Psoas muscle (tissue), 8 donors: Measurements from ENCODE around the gene CA11. TPM values are rescaled to one million over a fixed set of nuclear protein-coding genes. Genes with fewer than 3 reads are reported as not detected.
A peak's percentile ranks its signal among the peaks of the same experiment; 100 is the strongest.

Source experiments
- ATAC-seq, 4 donors: fragments of 200-7000 bp; cut with Tn5 transposase; one replicate each; pipeline ENCODE4 v1.9.1; 2020; ENCODE audit warnings: moderate library complexity in 3 of 4, mild to moderate bottlenecking in 2 of 4
- DNase-seq, 2 donors: peaks; one replicate each; pipeline ENCODE4 v3.0.0-alpha.2; 2020
- H3K27ac ChIP-seq: fragments of 200-600 bp; one replicate; pipeline ENCODE4 v1.8.0; 2022
- H3K27me3 ChIP-seq, 3 donors: fragments of 200-600 bp in 1 of 3; one replicate each; pipeline versions ENCODE4 v1.6.1 to v1.8.0; 2013 to 2022; ENCODE audit warnings: low read length in 2 of 3, mild to moderate bottlenecking in 2 of 3, moderate library complexity in 1 of 3; ENCODE audit not compliant: insufficient read depth in 3 of 3
- H3K36me3 ChIP-seq, 2 donors: fragments of 200-600 bp in 1 of 2; one replicate each; pipeline versions ENCODE4 v1.6.1 to v1.8.0; 2013 to 2022; ENCODE audit warnings: low read depth in 1 of 2, mild to moderate bottlenecking in 1 of 2, moderate library complexity in 1 of 2; ENCODE audit not compliant: insufficient read depth in 1 of 2
- H3K4me1 ChIP-seq: fragments of 200-600 bp; one replicate; pipeline ENCODE4 v1.8.0; 2022
- H3K4me3 ChIP-seq: fragments of 200-600 bp; one replicate; pipeline ENCODE4 v1.8.0; 2022; ENCODE audit warnings: mild to moderate bottlenecking
- H3K9me3 ChIP-seq: fragments of 200-600 bp; one replicate; pipeline ENCODE4 v1.8.0; 2022
- CTCF ChIP-seq: fragments of 200-600 bp; IDR thresholded peaks from one replicate; pipeline ENCODE4 v1.8.0; 2022; ENCODE audit warnings: antibody characterized with exemption
- WGBS, 3 donors: extraction: QIAGEN DNeasy Blood & Tissue Kit; methylation state at CpG; one replicate each; pipeline versions ENCODE4 v1.1.6 to v1.1.7; 2013; 5-methylcytosine and 5-hydroxymethylcytosine counted together
- intact Hi-C, 2 donors: fragments of 100-400 bp; cut with DNase I; formaldehyde crosslinking; loops; one replicate each; pipeline versions ENCODE4 v1.11.0 to v1.14.2; 2022
- polyA plus RNA-seq, 3 donors: library from polyadenylated mRNA; stranded (reverse); fragments of 200-250 nt; gene quantifications; one replicate each; pipeline ENCODE4 v1.2.3, GENCODE V29; 2013
- total RNA-seq, 4 donors: library from RNA; stranded (reverse); fragmentation: NEBNext Ultra II Directional in 2 of 4; extraction: Animal tissue kit (Norgen Biotek cat#: 25700) in 2 of 4; gene quantifications; one replicate each; pipeline versions ENCODE4 v1.2.1 to v1.2.4, GENCODE V29; 2021 to 2023
- donor health status: healthy with polysubstance abuse.
- donor health status: DM: no; HTN: no; CAD: no; lungs with moderate emphysema.
- donor health status: Bipolar disorder and iron deficiency.
- donor health status: healthy.
- donor health status: DM: yes; HTN: yes; CAD: no.
- donor health status: DM: no; HTN: no; CAD: no.
- donor health status: DM: no; HTN: no; CAD: no.
- donor health status: DM: yes; HTN: yes; CAD: no.

The CA11 gene
- total and polyA plus RNA-seq, 7 donors: 2.3 to 10.6 (median 8.6) TPM

DNA sequence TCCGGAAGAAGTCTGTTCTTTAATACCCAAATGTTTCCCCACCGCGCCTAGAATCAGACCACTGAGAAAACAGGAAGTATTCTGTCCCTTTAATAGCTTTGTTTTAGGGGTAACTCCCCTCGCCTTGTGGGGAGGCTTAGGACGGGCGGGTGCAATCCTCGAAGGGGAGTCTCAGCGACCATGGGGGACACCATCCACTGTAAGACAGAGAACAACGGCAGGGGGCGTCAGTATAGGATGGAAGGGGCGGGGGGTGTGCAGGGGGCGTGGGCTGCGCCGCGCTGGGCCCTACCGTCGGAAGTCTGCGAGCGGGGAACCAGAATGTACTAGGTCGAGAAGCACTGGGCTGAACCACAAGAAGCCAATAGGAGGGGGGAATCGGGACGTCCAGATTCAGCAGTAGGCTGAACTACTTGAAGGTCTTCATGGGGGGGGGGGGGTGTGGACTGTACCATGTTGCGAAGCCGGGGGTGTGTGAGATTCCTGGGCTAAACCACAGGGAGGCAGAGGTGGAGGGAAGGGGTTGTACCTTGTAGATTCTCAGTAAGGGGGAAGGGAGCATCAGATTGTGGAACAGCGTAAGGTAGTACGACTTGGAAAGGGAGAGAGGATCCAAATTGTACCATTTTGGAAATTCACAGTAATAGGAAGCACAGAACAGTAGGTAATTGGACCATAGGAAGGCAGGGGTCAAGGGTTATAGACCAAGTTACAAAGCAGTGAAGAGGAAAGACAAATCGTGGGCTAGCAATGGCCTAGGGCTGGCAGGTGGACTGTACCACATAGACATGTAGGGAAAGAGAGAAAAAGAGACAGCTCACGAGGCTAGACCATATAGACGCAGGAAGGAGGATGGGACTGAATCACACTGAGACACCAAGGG, 7.8 kb downstream of the CA11 start:
- peak overlapping the region; percentile 87 for H3K4me3 ChIP-seq
- intact Hi-C loops: loop anchor here (2.0 to 10.0 kb wide), 2 partner anchors 81 to 327 kb away; partner anchors contain the start of genes FTL (in 1 of the 2) and MAMSTR (in 1 of the 2)
- 9% methylated on average over 28 to 29 of the region's 29 CpGs for WGBS, 3 donors

GRCh38 chr19:48637449-48637947, 8.5 kb downstream of the CA11 start:
- Histone ChIP-seq H3K4me3 (peak overlapping the region; percentile 87), H3K9me3 (no peaks in the 10 kb centered on the region), H3K27ac (peak overlapping the region; percentile 97), H3K27me3 (no peaks in the 10 kb centered on the region), H3K4me1 (peaks cover 32% of the 10 kb centered on the region), H3K36me3 (no peaks in the 10 kb centered on the region)
- TF ChIP-seq CTCF: no peak
- ATAC-seq (peak; percentile 75 to 80 (median 76)), DNase-seq (peak; percentile 99 to 100)
- WGBS, 3 donors: 0 to 1% (median 0%) methylated on average over 38 of the region's 38 CpGs
- intact Hi-C loops: loop anchor here in 1 of 2 donors (10.0 kb wide), 1 partner anchor 327 kb away; the partner anchor contains the start of gene FTL

More for the DNA sequence above, 7.8 kb downstream of the CA11 start:
- no peaks in the 10 kb centered on the region for H3K27me3 ChIP-seq
- ATAC-seq (peak; percentile 40 to 60 (median 52)), DNase-seq (peak; percentile 81 to 91)
- no peaks in the 10 kb centered on the region for H3K36me3 ChIP-seq
- H3K4me1 ChIP-seq: peaks cover 25% of the 10 kb centered on the region
- TF ChIP-seq CTCF: no peak
- H3K27ac ChIP-seq: peak overlapping the region; percentile 97
- no peaks in the 10 kb centered on the region for H3K9me3 ChIP-seq

- Histone ChIP-seq H3K4me1 (peaks cover 37% of the 10 kb centered on the region), H3K9me3 (no peaks in the 10 kb centered on the region), H3K27ac (peak within 1 kb of the TSS; percentile 97), H3K4me3 (peak within 1 kb of the TSS; percentile 87), H3K36me3 (no peaks in the 10 kb centered on the region), H3K27me3 (no peaks in the 10 kb centered on the region)
- intact Hi-C loops: loop anchor here in 1 of 2 donors (10.0 kb wide), 1 partner anchor 328 kb away; the partner anchor contains the start of gene FTL
- ATAC-seq (peak; percentile 8 to 36 (median 18)), DNase-seq (peak in 1 of 2 donors; percentile 83)
- WGBS, 3 donors: 0 to 1% (median 0%) methylated on average over 36 to 40 of the region's 40 CpGs
- no peak for TF ChIP-seq CTCF
These were observed 9.0 kb downstream of the CA11 start, which contains the start of gene DBP for GRCh38 chr19:48636859-48637448. DBP (minus strand) TSS chr19:48637379; CDS start chr19:48636994, 385 bp downstream.

DNA sequence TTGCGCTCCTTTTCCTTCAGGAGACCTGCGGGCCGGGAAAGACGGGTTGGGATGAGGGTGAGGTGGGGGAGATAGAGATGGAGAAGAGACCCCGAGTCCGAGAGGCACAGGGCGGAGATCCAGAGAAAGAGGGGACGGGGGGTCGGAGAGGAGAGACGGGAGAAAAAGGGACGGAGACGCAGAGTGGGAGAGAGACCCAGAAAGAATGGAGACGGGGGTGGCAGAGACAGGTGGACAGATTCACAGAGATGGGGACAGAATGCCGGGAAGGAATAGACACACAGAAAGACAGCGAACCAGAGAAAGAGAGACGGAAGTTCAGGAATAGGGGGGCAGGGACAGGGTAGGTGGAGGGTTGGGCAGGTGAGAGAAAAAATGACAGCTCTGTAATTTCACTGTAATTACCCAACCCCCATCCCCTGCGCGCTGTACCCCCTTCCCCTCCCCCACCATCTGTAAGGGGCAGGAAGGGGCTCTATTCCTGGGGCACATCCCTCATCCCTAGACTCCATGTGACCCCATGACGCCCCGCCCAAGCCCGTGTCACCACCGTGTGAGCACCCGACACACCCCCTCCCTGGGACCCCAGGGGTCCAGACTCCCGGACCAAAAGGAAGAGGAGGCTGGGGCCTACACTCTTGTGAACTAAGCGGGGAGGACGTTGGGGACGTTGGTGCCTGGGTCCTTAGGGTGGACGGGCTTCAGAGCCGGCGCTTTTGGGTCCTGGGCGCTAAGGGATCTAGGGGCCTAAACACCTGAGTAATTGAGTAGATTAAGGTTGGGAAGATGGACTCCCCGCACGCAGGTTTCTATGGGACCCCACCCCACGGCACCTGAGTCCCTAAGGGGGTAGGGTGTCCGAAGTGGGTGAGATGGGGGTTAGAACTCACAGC, 9.8 kb downstream of the CA11 start:
- Histone ChIP-seq H3K27ac (peak overlapping the region; percentile 97), H3K4me3 (peak overlapping the region; percentile 87), H3K36me3 (no peaks in the 10 kb centered on the region), H3K9me3 (no peaks in the 10 kb centered on the region), H3K27me3 (no peaks in the 10 kb centered on the region), H3K4me1 (peaks cover 42% of the 10 kb centered on the region)
- DNase-seq (peak in 1 of 2 donors; percentile 75), ATAC-seq (no peak)
- 1 to 3% (median 1%) methylated on average over 33 to 35 of the region's 35 CpGs for WGBS, 3 donors
- TF ChIP-seq CTCF: no peak
- intact Hi-C loops: loop anchor here in 1 of 2 donors (10.0 kb wide), 1 partner anchor 329 kb away; the partner anchor contains the start of gene FTL
